DMS53 treated with DMSO at 0.1 percent for 48 hours (cell line): ENCODE data around the gene TPCN2.

Experiments
- DNase-seq: peaks from one replicate; lab custom pipeline; 2025; ENCODE audit not compliant: unreplicated experiment; lab: John Stamatoyannopoulos, UW

Gene TPCN2

DNA sequence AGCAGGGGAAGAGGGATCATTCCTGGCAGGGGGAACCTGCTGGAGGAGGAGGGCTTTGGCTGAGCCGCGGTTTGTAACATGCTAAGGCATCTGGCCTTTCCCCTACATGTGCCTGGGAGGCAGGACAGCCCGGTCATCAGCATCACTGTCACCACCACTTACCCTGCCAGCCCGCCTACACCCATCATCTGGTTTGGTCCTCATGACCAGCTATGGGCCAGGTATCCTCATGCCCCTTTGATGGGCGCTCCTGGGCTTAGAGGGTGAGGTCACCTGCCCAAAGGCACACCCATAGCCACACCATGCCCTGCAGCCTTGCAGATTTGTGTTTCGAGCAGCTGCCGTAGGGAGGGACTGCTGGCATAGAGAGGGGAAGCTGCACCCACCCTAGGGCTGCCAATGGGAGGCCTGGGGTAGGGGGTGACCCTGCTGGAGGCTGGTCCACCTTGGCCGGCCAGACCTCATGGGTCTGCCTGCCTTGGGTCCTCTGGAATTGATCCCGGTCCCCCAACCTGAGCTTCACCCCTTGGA lies 38.3 kb upstream of the TPCN2 start:
- no peak for DNase-seq

- DNase-seq: no peak
These were observed 37.6 kb upstream of the TPCN2 start for GRCh38 chr11:69010964-69011623.

GRCh38 chr11:69011624-69012091 lies 37.1 kb upstream of the TPCN2 start:
- no peak for DNase-seq

DNA sequence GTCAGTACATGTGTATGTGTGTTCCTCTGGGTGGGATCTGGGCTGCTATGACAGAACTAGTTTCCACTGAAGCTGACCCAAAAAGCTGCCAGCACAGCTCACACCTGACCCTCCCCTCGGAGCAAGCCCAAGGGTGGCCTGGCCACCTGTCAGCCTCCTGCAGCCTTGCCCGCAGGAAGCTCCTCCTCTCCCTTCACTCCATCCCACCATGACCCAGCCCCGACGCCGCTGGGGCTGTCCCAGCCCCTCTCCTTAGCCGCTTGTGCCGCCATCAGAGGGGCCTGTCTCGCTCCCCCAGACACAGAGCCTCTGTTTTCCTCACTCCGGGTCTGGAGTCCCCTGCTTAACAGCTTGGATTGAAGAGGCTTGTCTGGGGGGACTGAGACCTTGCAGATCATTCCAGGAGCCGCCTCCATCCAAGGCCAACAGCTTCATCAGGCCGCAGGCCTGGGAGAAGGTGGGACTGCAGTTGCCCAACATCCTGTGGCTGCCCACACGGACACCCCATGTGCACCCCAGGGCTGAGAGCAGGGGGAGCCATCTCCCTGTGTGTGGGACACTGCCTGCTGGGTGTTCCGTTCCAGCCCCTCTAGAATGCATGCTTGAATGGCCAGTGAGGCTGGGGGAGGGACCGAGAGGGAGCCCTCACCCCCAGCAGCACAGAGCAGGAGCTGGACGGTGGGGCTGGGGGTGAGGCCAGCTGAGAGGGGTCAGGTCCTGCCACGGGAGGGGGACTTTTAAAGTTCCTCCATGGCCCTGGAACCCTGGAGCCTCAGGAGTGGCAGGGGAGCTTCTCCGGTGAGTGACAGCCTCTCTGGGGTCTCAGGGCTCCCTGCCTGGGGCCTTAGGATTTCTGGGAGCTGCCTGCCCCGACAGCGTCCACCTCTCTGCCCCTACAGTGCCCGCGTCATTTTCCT lies 36.4 kb upstream of the TPCN2 start:
- DNase-seq: no peak

- no peak for DNase-seq
These were observed 35.5 kb upstream of the TPCN2 start, which contains the start of gene MRGPRF for GRCh38 chr11:69013009-69013951. TSS of gene MRGPRF (minus strand) at chr11:69013246. CDS start at chr11:69009901, 3,345 bp downstream.

- DNase-seq: no peak
These were observed 34.5 kb upstream of the TPCN2 start for GRCh38 chr11:69014084-69014851.

DNA sequence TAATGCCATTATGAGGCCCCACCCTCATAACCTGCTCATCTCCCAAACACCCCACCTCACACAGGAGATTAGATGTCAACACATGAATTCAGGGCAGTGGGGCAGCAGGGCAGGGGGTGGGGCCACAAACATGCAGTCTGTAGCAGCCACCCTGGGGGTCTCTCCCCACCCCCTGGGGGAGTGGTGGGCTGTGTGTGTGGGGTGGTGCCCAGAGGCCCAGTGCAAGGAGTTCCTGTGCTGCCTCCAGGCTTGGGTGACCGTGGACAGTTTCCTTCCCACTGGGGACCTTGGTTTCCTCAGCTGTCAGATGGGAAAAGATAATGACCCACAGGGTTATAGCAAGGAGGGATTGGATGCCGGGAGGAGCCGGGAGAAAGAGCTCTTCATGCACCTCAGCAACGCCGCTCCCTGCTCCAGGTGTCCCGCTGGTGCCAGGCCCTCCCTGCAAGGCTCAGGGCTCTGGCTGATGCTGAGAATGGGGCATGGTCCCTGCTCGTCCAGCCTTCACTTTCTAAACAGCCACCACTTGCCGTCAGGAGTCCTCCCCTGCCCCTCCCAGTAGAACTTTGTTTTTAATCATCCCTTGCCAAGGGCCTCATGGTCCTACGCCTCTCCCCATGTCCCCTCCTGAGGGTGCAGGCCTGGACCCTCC lies 33.7 kb upstream of the TPCN2 start:
- no peak for DNase-seq

DNA sequence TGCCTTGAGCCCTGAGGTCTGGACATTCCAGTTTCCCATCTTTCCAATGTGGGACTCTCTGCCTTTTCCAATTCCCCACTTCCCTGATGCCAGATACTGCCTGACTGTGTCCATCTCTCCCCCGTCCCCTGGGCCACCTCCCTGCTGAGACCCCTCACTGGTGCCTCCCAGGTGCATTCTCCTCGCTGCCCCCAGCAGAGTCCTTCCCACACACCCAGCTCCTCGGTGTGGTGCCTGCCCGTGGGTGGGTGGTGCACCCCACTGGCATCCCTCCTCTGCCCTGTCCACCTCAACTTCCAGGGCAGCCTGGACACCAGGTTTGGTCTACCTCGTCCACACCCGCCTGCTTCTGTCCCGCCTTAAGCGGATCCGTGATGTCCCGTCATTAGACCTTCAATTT lies 30.8 kb upstream of the TPCN2 start:
- no peak for DNase-seq

GRCh38 chr11:69018924-69019323 lies 29.8 kb upstream of the TPCN2 start:
- DNase-seq: no peak

- DNase-seq: no peak
These were observed 26.5 kb upstream of the TPCN2 start for GRCh38 chr11:69022260-69022659.

- no peak for DNase-seq
These were observed 24.2 kb upstream of the TPCN2 start for GRCh38 chr11:69024509-69024908.

DNA sequence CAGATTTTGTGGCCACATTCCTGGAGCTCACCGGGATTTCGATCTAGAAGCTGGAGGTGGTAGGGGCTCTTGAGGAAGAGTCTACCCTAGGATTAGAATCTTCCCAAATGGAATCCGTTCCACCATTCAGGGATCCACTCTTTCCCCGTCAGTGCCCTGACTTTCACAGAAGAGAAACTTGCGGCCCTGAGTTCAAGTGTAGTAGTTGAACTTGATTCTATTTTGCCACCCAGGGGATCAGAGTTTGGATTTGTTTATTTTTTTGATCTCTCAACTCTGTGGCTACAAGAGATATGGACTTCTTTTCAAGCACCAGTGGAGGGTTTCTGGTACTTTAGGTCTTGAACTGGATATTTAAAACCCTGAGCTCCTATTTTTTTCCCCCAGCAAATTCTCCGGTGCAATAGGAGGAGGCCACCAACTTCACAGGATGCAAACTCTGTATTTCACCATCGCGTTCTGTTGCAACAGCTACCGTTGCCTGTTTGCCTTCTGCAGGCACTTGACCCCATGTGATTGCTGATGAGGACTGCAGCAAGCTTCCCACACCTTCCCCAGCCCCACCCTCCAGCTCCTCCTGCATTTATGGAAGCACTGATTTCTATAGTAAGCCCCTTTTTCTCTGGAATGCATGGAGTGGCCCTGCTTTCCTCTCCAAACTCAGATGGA lies 20.9 kb upstream of the TPCN2 start:
- DNase-seq: no peak

DNA sequence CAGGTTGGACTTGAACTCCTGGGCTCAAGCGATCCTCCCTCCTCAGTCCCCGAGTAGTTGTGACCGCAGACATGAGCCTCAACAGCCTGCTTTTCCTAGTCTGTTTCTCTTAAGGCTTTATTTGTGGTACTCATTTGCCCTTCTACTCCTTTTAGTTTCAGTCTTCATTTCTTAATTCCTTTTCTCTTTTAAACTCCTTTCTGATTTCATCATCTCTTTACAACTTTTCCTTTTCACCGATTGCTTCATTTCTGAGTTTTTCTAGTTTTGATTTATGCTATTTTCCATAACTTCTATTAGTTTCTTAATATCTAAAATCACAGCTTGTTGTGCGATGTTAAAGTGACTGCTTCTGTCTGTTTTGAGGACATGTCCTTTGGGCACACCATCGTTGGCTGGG lies 18.4 kb upstream of the TPCN2 start:
- DNase-seq: no peak

DNA sequence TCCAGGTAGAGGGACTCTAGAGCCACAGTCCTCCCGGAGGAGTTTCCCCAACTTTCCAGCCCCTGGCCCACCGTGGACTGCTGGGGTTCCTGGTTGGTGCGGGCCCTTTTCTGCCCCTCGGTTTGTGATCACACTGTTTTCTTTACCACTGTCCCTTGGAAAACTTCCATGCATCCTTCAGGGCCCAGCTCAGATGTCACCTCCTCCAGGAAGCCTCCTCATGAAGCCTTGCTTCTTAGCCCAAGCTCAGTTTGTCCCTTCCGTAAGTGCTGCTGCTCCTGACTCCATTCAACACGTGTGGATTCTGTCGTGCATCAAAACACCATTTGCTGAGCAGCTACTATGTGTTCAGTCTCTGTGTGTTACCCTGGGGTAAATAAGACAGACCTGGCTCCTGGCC lies 15.9 kb upstream of the TPCN2 start:
- no peak for DNase-seq

- no peak for DNase-seq
These were observed 15.3 kb upstream of the TPCN2 start for GRCh38 chr11:69033431-69033830.

GRCh38 chr11:69034123-69034867 lies 14.4 kb upstream of the TPCN2 start:
- no peak for DNase-seq

DNA sequence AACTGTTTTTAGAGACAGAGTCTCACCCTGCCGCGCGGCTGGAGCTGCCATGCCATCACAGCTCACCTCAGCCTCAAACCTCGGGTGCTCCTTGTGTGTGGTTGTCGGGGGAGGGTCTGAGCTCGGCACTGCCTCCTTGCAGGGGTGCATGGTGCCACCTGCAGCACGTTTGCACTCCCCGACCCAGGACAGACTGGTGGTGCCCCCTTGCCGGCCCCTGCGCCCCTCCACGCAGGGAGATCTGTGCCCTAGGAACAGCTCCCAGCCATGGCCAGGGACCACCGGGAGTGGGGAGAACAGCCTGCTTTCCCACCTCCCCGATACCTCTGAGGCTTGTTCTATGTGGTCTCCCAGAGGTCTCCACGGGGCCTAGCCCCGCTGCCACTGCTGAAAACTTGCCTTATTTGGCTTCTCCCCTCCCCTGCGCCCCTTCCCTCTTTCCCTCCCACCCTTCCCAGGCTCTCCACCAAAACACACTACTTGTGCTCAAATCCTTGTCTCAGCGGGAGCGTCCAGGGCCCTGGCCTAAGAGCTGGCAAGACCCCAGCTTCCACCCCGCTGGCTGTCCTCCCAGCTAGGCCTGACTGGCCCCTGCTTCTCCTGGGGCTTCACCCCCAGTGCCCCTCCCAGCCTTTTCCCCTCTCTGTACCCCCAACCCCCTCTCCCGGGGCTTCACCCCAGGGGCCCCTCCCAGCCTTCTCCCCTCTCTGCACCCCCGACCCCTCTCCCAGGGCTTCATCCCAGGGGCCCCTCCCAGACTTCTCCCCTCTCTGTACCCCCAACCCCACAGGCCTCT lies 13.4 kb upstream of the TPCN2 start:
- no peak for DNase-seq

DNA sequence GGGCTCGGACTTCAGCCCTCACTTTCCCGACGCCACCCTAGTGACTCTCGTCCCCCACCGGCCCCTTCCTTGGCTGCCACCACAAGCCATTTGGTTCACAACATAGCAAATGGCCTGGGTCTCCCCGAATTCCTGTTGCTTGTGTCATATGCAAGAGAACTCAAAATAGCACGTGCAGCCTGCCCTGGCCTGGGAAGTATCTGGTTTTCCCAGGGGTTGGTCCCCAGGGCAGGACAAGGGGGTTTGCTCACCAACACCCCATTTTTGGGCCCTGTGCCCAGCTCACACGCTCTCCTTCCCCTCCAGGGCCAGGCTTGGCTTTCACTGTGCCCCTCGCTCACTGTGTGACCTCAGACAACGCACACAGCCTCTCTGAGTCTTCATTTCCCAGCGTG lies 12.8 kb upstream of the TPCN2 start:
- no peak for DNase-seq
